ENCODE results near the gene NOL11.

GRCh38 chr17:67773246-67773645, 55.5 kb downstream of the NOL11 start:
- TF ChIP-seq CTCF (IDR thresholded peaks at IDR 0.05) (no peak), EZH2phosphoT487 (IDR thresholded peaks at IDR 0.05) (no peak)
